ENCODE measurements around the gene OR4D1.

- TF ChIP-seq CTCF (IDR thresholded peaks at IDR 0.05; ENCODE audit: low read depth, low read length) (no peak), EZH2phosphoT487 (IDR thresholded peaks at IDR 0.05; ENCODE audit: low read depth) (no peak)
These were observed 60.2 kb downstream of the OR4D1 start for GRCh38 chr17:58208344-58208743.

All from OCI-LY3 (cell line).